HUES6 (cell line): Measurements from ENCODE around the gene DSP.

Experiments
- H3K27ac ChIP-seq: 2 replicates; pipeline ENCODE4 v1.7.0; 2013; ENCODE audit warnings: low read depth, mild to moderate bottlenecking, low read length, inconsistent platforms
- H3K27me3 ChIP-seq: 2 replicates; pipeline ENCODE4 v1.6.1; 2013; ENCODE audit warnings: low read length; ENCODE audit not compliant: control insufficient read depth, insufficient read depth
- H3K36me3 ChIP-seq: 2 replicates; pipeline ENCODE4 v1.6.1; 2013; ENCODE audit warnings: low read length; ENCODE audit not compliant: control insufficient read depth, insufficient read depth
- H3K4me1 ChIP-seq: 2 replicates; pipeline ENCODE4 v1.6.1; 2013; ENCODE audit warnings: low read length; ENCODE audit not compliant: control insufficient read depth, insufficient read depth
- H3K4me3 ChIP-seq: 2 replicates; pipeline ENCODE4 v1.5.1; 2013; ENCODE audit warnings: low read depth, low read length
- H3K9ac ChIP-seq: one replicate; pipeline ENCODE4 v1.6.1; 2013; ENCODE audit warnings: mild to moderate bottlenecking, low read length
- H3K9me3 ChIP-seq: 2 replicates; pipeline ENCODE4 v1.6.1; 2013; ENCODE audit warnings: low read depth, low read length; ENCODE audit not compliant: control insufficient read depth, insufficient read depth

The DSP gene

DNA sequence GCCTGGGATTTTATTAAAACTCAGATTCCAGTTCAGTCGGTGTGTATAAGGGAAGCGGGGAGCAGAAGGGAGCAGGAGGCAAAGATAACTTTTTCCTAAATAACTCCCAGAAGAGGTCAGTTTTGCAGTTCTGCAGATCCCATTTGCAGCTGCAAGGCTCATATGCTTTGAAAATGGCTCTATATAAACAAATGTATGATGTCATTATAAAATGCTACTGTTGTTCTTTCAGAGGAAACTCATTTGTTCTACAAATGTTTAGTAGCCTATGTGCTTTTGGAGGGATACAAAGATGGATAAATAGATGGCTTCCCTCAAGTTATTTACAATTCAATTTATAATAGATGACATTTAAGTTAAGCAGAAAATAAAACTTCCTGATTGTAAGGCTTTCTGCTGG is 29.2 kb upstream of the DSP start:
- no peak overlapping the region for H3K4me3 ChIP-seq
- H3K27me3 ChIP-seq, result no peaks in the 10 kb centered on the region
- no peaks in the 10 kb centered on the region for H3K4me1 ChIP-seq
- no peaks in the 10 kb centered on the region for H3K36me3 ChIP-seq
- H3K9ac ChIP-seq, result no peak overlapping the region
- H3K27ac ChIP-seq, result no peak overlapping the region
- no peaks in the 10 kb centered on the region for H3K9me3 ChIP-seq

- Histone ChIP-seq H3K27me3 (no peaks in the 10 kb centered on the region), H3K27ac (no peak overlapping the region), H3K4me1 (no peaks in the 10 kb centered on the region), H3K36me3 (no peaks in the 10 kb centered on the region), H3K9me3 (no peaks in the 10 kb centered on the region), H3K4me3 (no peak overlapping the region), H3K9ac (no peak overlapping the region)
Measured at GRCh38 chr6:7513529-7513928, 27.9 kb upstream of the DSP start.

GRCh38 chr6:7515363-7515762 is 26.1 kb upstream of the DSP start:
- Histone ChIP-seq H3K9ac (no peak overlapping the region), H3K4me3 (no peak overlapping the region), H3K4me1 (no peaks in the 10 kb centered on the region), H3K27me3 (no peaks in the 10 kb centered on the region), H3K36me3 (no peaks in the 10 kb centered on the region), H3K27ac (no peak overlapping the region), H3K9me3 (no peaks in the 10 kb centered on the region)

DNA sequence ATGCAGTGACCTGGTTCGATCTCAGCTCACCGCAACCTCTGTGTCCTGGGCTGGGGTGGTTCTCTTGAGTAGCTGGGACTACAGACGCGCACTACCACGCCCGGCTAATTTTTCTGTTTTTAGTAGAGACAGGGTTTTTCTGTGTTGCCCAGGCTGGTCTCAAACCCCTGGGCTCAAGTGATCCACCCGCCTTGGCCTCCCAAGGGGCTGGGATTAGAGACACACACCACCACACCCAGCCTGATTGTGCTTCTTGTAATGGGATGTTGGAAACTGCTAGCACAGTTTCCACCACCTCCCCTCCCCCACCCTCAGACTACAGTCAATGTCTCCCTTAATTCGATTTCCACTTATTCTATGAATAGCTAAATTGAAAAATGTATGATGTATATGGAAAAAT is 22.6 kb upstream of the DSP start:
- no peak overlapping the region for H3K9ac ChIP-seq
- no peaks in the 10 kb centered on the region for H3K27me3 ChIP-seq
- no peak overlapping the region for H3K4me3 ChIP-seq
- no peaks in the 10 kb centered on the region for H3K36me3 ChIP-seq
- H3K27ac ChIP-seq, result no peak overlapping the region
- no peaks in the 10 kb centered on the region for H3K9me3 ChIP-seq
- H3K4me1 ChIP-seq, result no peaks in the 10 kb centered on the region

- no peaks in the 10 kb centered on the region for H3K27me3 ChIP-seq
Measured at GRCh38 chr6:7522873-7523272, 18.6 kb upstream of the DSP start.

DNA sequence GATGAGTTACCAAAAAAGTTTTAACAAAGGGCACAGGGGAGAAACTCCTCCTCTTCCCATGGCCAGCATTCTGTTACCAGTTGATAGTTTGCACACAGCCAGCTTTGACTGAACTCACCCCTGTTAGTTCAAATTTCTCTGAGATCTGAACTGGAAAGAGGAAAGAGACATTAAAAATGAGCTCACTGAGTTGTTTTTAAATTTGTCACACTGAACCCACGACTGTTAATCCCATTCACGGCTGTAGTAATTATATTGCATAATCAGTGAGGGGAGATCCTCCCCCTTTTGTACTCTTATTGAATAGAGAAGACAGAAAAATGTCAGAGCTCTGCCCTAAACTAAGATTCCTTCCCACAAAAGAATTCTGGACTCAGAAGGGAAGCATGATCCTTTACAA is 17.5 kb upstream of the DSP start:
- H3K4me3 ChIP-seq, result no peak overlapping the region
- no peak overlapping the region for H3K27ac ChIP-seq
- H3K36me3 ChIP-seq, result no peaks in the 10 kb centered on the region
- H3K27me3 ChIP-seq, result no peaks in the 10 kb centered on the region
- H3K9me3 ChIP-seq, result no peaks in the 10 kb centered on the region
- H3K9ac ChIP-seq, result no peak overlapping the region
- peaks cover 7% of the 10 kb centered on the region for H3K4me1 ChIP-seq

More at GRCh38 chr6:7522873-7523272, 18.6 kb upstream of the DSP start:
- Histone ChIP-seq H3K4me3 (no peak overlapping the region), H3K36me3 (no peaks in the 10 kb centered on the region), H3K9me3 (no peaks in the 10 kb centered on the region), H3K27ac (no peak overlapping the region), H3K4me1 (peaks cover 7% of the 10 kb centered on the region), H3K9ac (no peak overlapping the region)

- H3K27ac ChIP-seq, result no peak overlapping the region
- no peak overlapping the region for H3K9ac ChIP-seq
- no peaks in the 10 kb centered on the region for H3K36me3 ChIP-seq
- no peak overlapping the region for H3K4me3 ChIP-seq
- H3K4me1 ChIP-seq, result peaks cover 7% of the 10 kb centered on the region
- no peaks in the 10 kb centered on the region for H3K27me3 ChIP-seq
- H3K9me3 ChIP-seq, result no peaks in the 10 kb centered on the region
Measured at GRCh38 chr6:7526755-7527154, 14.7 kb upstream of the DSP start.

DNA sequence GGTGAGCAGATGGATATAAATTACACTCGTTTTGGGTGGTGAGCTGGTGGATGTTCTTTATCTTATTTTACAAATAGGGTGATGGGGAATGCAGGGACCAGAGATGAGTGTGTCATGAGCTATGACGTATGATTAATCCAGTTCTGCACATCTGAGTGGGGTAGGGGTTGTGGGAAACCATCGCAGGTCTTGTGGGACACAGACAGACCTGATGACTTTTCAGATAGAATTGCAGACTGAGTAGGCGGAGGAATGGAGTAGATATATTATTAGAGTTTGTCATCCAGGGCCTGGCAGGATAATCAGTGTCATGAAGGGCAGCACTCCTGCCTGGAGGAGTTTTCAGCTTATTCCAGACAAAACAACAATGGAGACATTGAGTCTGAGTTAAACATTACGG is 12.9 kb upstream of the DSP start:
- no peak overlapping the region for H3K9ac ChIP-seq
- H3K9me3 ChIP-seq, result no peaks in the 10 kb centered on the region
- H3K4me1 ChIP-seq, result peaks cover 20% of the 10 kb centered on the region
- H3K4me3 ChIP-seq, result no peak overlapping the region
- no peaks in the 10 kb centered on the region for H3K36me3 ChIP-seq
- no peak overlapping the region for H3K27ac ChIP-seq
- no peaks in the 10 kb centered on the region for H3K27me3 ChIP-seq

DNA sequence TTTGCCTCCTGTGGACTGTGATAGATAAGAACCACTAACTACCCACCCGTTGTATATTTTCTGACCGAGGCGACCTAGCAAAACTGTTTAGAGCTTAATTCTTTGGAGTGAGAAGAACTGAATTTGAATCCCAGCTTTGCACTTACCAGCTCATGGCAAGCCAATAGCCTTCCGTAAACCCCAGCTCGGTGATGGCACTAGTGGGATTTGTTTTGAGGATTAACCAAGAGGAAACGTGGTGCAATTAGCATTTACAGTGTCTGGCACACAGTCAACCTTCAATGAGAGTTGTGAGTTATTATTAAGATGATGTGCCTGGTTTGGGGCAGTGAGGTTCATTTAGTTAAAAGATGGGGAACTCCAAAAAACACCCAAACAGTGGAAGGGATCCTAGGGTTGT is 12.3 kb upstream of the DSP start:
- Histone ChIP-seq H3K9me3 (no peaks in the 10 kb centered on the region), H3K4me3 (no peak overlapping the region), H3K9ac (no peak overlapping the region)

GRCh38 chr6:7532232-7532631 is 9.2 kb upstream of the DSP start:
- Histone ChIP-seq H3K4me3 (no peak overlapping the region), H3K9ac (no peak overlapping the region), H3K4me1 (peaks cover 13% of the 10 kb centered on the region; the same call in 1 of the 2 replicates), H3K27ac (no peak overlapping the region), H3K9me3 (no peaks in the 10 kb centered on the region), H3K27me3 (no peaks in the 10 kb centered on the region), H3K36me3 (no peaks in the 10 kb centered on the region)

More for the DNA sequence above, 12.3 kb upstream of the DSP start:
- Histone ChIP-seq H3K27me3 (no peaks in the 10 kb centered on the region), H3K4me1 (peaks cover 20% of the 10 kb centered on the region), H3K27ac (no peak overlapping the region), H3K36me3 (no peaks in the 10 kb centered on the region)

DNA sequence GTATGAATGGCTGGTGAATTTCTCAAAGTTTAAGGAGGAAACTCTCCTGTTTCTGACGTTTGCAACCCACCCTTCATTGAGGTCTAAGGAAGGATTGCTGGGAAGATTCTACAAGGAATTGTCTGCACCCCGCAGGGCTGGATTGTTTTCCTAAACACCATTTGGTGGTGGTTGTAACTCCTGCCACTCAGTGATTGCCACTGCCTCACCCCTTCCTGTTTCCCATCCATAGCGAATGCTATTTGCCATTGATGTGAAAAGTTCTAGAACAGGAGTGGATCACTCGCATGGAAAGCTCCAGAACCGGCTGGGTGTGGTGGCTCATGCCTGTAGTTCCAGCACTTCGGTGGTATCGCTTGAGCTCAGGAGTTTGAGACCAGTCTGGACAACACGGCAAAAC is 8.7 kb upstream of the DSP start:
- H3K4me3 ChIP-seq, result no peak overlapping the region
- no peak overlapping the region for H3K9ac ChIP-seq
- no peak overlapping the region for H3K27ac ChIP-seq

DNA sequence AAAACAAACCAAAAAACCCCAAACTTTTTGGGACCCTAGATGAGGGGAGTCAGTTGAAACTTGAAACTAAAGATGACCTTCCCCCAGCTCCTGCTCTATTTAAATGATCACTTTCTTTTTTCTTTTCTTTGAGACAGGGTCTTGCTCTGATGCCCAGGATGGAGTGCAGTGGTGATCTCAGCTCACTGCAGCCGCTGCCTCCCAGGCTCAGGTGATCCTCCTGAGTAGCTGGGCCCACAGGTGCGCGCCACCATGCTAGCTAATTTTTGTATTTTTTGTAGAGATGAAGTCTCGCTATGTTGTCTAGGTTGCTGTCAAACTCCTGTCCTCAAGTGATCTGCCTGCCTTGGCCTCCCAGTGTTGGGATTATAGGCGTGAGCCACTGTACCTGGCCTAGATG is 7.3 kb upstream of the DSP start:
- H3K27ac ChIP-seq, result no peak overlapping the region
- H3K4me3 ChIP-seq, result no peak overlapping the region
- H3K36me3 ChIP-seq, result no peaks in the 10 kb centered on the region
- H3K27me3 ChIP-seq, result no peaks in the 10 kb centered on the region
- H3K9me3 ChIP-seq, result no peaks in the 10 kb centered on the region
- no peak overlapping the region for H3K9ac ChIP-seq
- H3K4me1 ChIP-seq, result peaks cover 13% of the 10 kb centered on the region; the same call in 1 of the 2 replicates

More for the DNA sequence above, 8.7 kb upstream of the DSP start:
- Histone ChIP-seq H3K4me1 (peaks cover 13% of the 10 kb centered on the region; the same call in 1 of the 2 replicates), H3K36me3 (no peaks in the 10 kb centered on the region), H3K9me3 (no peaks in the 10 kb centered on the region), H3K27me3 (no peaks in the 10 kb centered on the region)
